GM12878 (cell line): Measurements from ENCODE around the gene STK10. TPM values are rescaled to one million over a fixed set of nuclear protein-coding genes. Genes with fewer than 3 reads are reported as not detected.
A peak's percentile ranks its signal among the peaks of the same experiment; 100 is the strongest.

Source experiments
- CBX3 ChIP-seq: fragments of 200-600 bp; sonication (generic); IDR thresholded peaks from 2 replicates; pipeline ENCODE4 v1.6.1; 2016; ENCODE audit warnings: low read depth, borderline replicate concordance
- E4F1 ChIP-seq: fragments of 450-650 bp; IDR thresholded peaks from 2 replicates; pipeline ENCODE4 v1.6.1; 2018; ENCODE audit warnings: borderline replicate concordance, mild to moderate bottlenecking; ENCODE audit not compliant: partially characterized antibody
- ETV6 ChIP-seq, 2 experiments: fragments of 450-650 bp in 1 of 2; IDR thresholded peaks in 1 of 2; conservative IDR thresholded peaks in 1 of 2; 2 replicates each; pipeline ENCODE4 v1.6.1; 2014; ENCODE audit warnings: antibody characterized with exemption in 1 of 2, borderline replicate concordance in 1 of 2, low read depth in 1 of 2, mild to moderate bottlenecking in 1 of 2, moderate library complexity in 1 of 2
- IKZF2 ChIP-seq, 2 experiments: fragments of 450-650 bp; IDR thresholded peaks; 2 replicates each; pipeline ENCODE4 v1.6.1; 2017; ENCODE audit warnings: mild to moderate bottlenecking in 2 of 2, moderate library complexity in 2 of 2
- KAT2A ChIP-seq: conservative IDR thresholded peaks from 2 replicates; pipeline ENCODE4 v1.6.1; 2011; ENCODE audit warnings: low read depth, low read length; ENCODE audit not compliant: control insufficient read depth
- NBN ChIP-seq: fragments of 450-650 bp; IDR thresholded peaks from 2 replicates; pipeline ENCODE4 v1.6.1; 2016
- NFIC ChIP-seq: IDR thresholded peaks from 2 replicates; pipeline ENCODE4 v1.6.1; 2012; ENCODE audit warnings: low read depth, mild to moderate bottlenecking, inconsistent platforms, low read length, moderate library complexity
- NFYB ChIP-seq: IDR thresholded peaks from 2 replicates; pipeline ENCODE4 v1.6.1; 2011; ENCODE audit warnings: low read depth, mild to moderate bottlenecking, low read length, improper control_type of control experiment, moderate library complexity; ENCODE audit not compliant: insufficient read depth
- NR2F1 ChIP-seq: fragments of 450-650 bp; conservative IDR thresholded peaks from 2 replicates; pipeline ENCODE4 v1.6.1; 2017; ENCODE audit warnings: mild to moderate bottlenecking
- NRF1 ChIP-seq: conservative IDR thresholded peaks from 2 replicates; pipeline ENCODE4 v1.6.1; 2011; ENCODE audit warnings: mild to moderate bottlenecking, low read depth, low read length, improper control_type of control experiment
- PKNOX1 ChIP-seq: fragments of 450-650 bp; IDR thresholded peaks from 2 replicates; pipeline ENCODE4 v1.6.1; 2016; ENCODE audit warnings: mild to moderate bottlenecking
- POLR2AphosphoS5 ChIP-seq: IDR thresholded peaks from 2 replicates; pipeline ENCODE4 v1.6.1; 2011; ENCODE audit warnings: mild to moderate bottlenecking, low read length, inconsistent platforms
- PRDM15 ChIP-seq: fragments of 450-650 bp; formaldehyde crosslinking; IDR thresholded peaks from 2 replicates; pipeline ENCODE4 v1.4.0; 2020; ENCODE audit warnings: mild to moderate bottlenecking, moderate library complexity
- RBBP5 ChIP-seq: fragments of 200-600 bp; sonication (generic); conservative IDR thresholded peaks from 2 replicates; pipeline ENCODE4 v1.6.1; 2016
- SMAD1 ChIP-seq: fragments of 450-650 bp; IDR thresholded peaks from 2 replicates; pipeline ENCODE4 v1.6.1; 2018; ENCODE audit warnings: mild to moderate bottlenecking, low read depth; ENCODE audit not compliant: partially characterized antibody
- SREBF1 ChIP-seq: IDR thresholded peaks from 2 replicates; pipeline ENCODE4 v1.6.1; 2012; ENCODE audit warnings: mild to moderate bottlenecking, low read length
- STAT3 ChIP-seq: IDR thresholded peaks from 2 replicates; pipeline ENCODE4 v1.6.1; 2011; ENCODE audit warnings: low read depth, low read length, improper control_type of control experiment
- SUPT20H ChIP-seq: IDR thresholded peaks from 2 replicates; pipeline ENCODE4 v1.6.1; 2011; ENCODE audit warnings: low read depth, mild to moderate bottlenecking, low read length, moderate library complexity, borderline replicate concordance; ENCODE audit not compliant: control insufficient read depth
- USF2 ChIP-seq: IDR thresholded peaks from 2 replicates; pipeline ENCODE4 v1.6.1; 2011; ENCODE audit warnings: low read depth, low read length, improper control_type of control experiment, borderline replicate concordance
- ZBED1 ChIP-seq: IDR thresholded peaks from 2 replicates; pipeline ENCODE4 v1.6.1; 2016; ENCODE audit warnings: borderline replicate concordance
- ZNF622 ChIP-seq: fragments of 450-650 bp; IDR thresholded peaks from 2 replicates; pipeline ENCODE4 v1.6.1; 2017; ENCODE audit warnings: mild to moderate bottlenecking, inconsistent platforms
- polyA plus RNA-seq, 11 experiments: library from polyadenylated mRNA; depleted of rRNA in 4 of 11; unstranded in 6 of 11; stranded (reverse) in 5 of 11; fragments of >200 nt; fragmentation: Nextera tagmentation in 4 of 11; fragmentation: Illumina TruSeq in 1 of 11; extraction: Ambion mirVana in 4 of 11; extraction: Trizol in 1 of 11; gene quantifications; 1 replicate in 1 of 11; 2 replicates in 10 of 11; pipeline versions ENCODE4 v1.2.1 to v1.2.3, GENCODE V29; 2011 to 2016; ENCODE audit warnings: inconsistent platforms in 2 of 11, missing spikeins in 2 of 11, low read depth in 1 of 11
- total RNA-seq, 4 experiments: library from RNA; depleted of rRNA in 3 of 4; stranded (reverse); fragments of >200 nt in 3 of 4; fragmentation: Illumina TruSeq in 1 of 4; extraction: Trizol in 1 of 4; gene quantifications; 2 replicates each; pipeline versions ENCODE4 v1.2.1 to v1.2.3, GENCODE V29; 2013 to 2021

STK10 gene
- total and polyA plus RNA-seq, 10 of the 15 experiments (the other 5 are each of a cell fraction or from before 2014, with no cell fraction given) = 14.2 to 96.4 (median 50.6) TPM

GRCh38 chr5:172106511-172107356, 81.3 kb downstream of the STK10 start (continued):
- TF ChIP-seq E4F1 = no peak
- no peak for TF ChIP-seq CBX3
- no peak for TF ChIP-seq SMAD1
- no peak for TF ChIP-seq SUPT20H
- no peak for TF ChIP-seq NRF1
- peak; percentile 75 for TF ChIP-seq NBN
- no peak for TF ChIP-seq NFIC
- TF ChIP-seq POLR2AphosphoS5 = no peak
- TF ChIP-seq ETV6 (conservative IDR thresholded peaks at IDR 0.05 in 1 of 2, IDR thresholded peaks at IDR 0.05 in 1 of 2; ENCODE audit: borderline replicate concordance in 1 of 2, low read depth in 1 of 2) = no peak
- TF ChIP-seq NFYB = no peak
- peak in 1 of 2 experiments; percentile 53; a peak in 2 of 4 replicates for TF ChIP-seq IKZF2 (IDR thresholded peaks at IDR 0.05)
- no peak for TF ChIP-seq KAT2A
- peak; percentile 46; the same call in 1 of the 2 replicates for TF ChIP-seq PKNOX1
- TF ChIP-seq PRDM15 = no peak
- no peak for TF ChIP-seq RBBP5
- no peak for TF ChIP-seq SREBF1
- TF ChIP-seq NR2F1 = no peak
- TF ChIP-seq ZNF622 = no peak
- no peak for TF ChIP-seq ZBED1
- TF ChIP-seq USF2 = no peak
- no peak for TF ChIP-seq STAT3
